Retina (tissue), 1 donor: ENCODE results near the gene TAF1B.

Source experiments
- DNase-seq: peaks from one replicate; pipeline ENCODE4 v3.0.0-alpha.2; 2016

The TAF1B gene

DNA sequence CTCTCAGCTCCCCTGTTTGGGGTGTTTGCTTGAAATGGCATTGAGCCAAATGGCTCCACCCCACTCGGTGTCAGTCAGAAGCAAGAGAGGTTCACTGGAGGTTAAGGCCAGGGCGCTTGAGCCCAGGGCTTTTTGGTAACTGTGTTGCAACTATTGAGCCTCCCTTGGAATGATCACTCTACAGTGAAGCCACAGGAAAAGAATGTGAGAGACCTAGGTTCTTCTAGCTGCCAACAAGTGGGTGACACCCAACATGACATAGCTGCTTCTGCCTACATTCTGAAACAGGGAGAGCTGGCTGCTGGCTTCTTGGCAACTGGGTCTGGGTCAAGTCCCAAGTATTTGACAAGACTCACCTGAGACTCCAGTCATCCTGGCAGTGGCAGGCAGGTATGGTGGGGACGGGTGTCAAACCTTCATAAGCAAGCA, 101.1 kb downstream of the TAF1B start:
- DNase-seq, result no peak

DNA sequence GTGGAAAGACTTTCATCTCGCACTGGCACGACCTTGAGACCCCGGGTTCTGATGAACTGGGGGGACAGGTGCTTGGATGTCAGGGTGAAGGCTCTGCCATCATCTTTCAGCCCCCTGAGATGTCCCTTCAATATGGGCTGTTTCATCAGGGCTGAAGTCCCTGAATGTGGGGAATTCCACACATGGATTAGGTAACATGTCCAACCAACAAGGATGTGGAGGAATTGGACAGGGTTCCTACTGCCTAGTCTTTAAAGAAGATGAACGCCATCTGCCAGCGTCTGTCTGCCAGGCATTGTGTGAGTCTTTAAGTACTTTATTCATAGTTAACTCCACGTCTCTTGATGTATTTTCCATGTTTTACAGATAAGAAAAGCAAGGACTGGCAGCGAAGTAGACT, 102.3 kb downstream of the TAF1B start:
- no peak for DNase-seq

DNA sequence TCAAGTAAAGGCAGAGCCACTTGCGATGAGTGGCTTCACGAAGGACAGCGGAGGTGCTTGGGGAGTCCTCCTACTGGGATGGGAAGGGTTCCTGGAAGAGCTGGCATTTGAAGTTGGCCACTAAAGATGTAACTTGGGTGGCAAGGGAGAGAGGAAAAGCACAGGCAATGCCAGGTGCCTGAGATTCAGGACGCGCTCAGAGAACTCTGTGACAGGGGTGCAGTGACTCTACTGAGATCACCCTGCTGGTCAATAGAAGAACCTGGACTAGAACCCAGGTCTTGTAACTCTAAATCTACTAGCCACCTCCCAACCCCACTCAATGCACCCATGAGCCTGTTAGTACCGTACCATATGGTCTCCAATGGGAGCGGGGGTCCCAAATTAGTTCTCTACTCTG, 102.8 kb downstream of the TAF1B start:
- DNase-seq, result no peak

DNA sequence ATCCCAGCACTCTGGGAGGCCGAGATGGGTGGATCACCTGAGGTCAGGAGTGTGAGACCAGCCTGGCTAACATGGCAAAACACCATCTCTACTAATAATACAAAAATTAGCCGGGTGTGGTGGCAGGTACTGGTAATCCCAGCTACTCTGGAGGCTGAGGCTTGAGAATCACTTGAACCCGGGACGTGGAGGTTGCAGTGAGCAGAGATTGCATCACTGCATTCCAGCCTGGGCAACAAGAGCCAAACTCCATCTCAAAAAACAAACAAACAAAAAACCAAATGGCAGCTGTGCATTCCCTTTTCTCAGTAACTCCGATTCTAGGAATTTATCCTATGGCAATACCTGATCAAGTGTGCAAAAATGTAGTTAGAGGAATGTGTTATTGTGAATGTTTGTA, 103.5 kb downstream of the TAF1B start:
- no peak for DNase-seq

DNA sequence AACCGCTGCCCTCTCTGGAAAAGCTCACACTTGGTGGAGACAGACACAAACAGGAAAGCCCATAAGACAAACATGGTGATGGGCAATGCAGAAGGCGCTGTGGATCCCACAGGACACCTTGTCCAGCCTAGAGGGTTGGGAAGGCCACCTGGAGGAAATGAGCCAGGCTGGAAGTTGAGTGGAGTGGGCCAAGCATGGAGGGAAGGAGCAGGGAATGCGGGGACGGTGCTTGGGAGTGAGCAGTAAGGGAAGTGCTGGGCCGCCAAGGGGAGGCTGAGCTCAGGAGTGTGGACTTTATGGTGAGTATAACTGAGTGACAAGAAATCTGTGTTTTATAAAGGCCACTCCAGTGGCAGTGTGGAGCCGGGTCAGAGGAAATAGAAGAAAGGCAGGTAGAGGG, 105.4 kb downstream of the TAF1B start:
- no peak for DNase-seq

DNA sequence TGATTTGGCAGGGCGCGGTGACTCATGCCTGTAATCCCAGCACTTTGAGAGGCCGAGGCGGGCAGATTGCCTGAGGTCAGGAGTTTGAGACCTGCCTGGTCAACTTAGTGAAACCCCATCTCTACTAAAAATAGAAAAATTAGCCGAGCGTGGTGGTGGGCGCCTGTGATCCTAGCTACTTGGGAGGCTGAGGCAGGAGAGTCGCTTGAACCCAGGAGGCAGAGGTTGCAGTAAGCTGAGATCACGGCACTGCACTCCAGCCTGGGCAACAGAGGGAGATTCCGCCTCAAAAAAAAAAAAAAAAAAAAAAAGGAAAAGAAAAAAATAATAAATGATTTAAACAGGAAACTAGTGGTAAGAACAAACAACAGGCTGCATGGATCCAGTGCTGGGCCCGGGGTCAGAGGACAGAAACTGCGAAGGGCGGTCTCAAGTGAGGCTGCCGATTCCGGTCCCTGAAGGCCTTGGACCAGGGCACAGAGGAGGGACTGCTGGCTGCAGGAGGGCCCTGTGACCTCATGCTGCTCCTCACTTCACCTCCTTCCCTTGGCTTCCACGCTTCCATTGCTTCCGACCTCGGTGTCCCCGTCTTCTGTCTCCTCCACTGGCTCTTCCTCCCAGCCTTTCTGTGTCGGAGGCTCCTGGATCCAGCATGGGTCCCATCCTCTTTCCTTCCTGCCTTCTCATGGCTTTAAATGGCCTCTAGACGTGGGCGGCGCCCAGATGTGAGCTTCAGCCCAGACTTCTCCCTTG, 106.1 kb downstream of the TAF1B start:
- DNase-seq, result no peak

DNA sequence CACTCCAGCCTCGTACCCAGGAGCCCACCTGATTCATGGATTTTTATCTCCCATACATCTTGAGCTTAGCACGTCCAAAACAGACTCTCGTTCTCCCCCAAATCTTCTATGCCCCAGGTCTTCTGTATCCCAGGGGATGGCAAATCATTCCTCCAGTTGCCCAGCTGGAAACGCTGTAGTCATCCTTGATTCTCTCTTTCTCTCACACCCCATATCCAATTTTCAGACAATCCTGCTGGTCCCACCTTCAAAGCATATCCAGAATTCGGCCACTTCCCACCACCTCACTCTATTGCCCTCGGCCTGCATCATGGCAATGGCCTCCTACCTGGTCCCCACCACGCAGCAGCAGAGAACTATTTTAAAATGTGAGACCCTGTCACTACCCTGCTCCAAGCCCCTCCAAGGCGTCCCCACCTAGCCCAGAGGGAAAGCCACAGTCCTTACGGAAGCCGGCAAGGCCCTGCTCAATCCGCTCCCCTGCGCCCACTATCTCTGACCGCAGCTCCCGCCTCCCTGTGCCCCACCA, 106.8 kb downstream of the TAF1B start:
- DNase-seq, result no peak

DNA sequence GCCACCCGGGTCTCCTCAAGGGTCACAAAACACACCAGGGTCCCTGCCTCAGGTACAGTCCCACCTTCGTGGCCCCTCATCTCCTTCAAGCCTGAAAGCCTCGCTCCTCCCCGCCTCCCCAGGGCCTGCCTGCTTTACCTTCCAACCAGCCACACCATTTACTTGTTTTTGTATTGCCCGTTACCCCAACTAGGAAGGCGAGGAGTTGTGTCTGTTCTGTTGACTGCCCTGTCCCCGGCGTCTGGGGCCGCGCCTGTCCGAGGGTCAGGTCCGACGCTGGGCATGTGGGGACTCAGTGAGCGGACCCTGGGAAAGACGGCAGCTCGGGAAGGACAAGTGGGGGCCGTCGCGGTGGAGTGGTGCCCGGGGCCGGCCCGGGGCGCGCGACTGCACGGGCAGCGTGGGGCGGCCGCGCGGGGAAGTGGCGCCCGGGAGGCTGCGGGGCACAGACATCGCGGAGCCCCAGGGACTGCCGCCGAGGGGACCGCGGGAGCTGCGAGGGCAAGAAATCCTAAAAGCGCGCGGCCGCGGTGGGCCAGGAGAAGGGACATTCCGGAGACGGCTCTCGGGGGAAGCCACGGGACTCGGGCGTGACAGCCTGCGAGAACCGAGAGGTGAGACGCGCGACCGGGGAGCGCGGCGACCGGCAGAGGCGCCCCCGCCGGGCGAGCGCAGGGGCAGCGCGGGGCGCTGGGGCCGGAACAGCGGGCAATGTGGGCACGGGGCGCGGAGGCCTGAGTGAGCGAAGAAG, 107.4 kb downstream of the TAF1B start:
- peak; percentile 61 for DNase-seq

DNA sequence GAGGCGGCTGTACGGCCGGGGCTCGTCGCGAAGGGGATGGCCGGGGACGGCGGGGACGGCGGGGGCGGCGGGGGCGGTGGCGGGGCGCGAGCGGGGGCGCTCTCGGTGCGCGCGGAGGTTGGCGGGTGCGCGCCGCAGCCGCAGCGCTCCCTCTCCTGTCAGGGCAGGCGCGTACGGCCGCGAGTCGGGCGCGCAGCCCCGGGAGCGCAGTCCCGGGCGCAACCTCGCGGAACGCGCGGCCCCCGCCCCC, 107.9 kb downstream of the TAF1B start:
- DNase-seq, result no peak

DNA sequence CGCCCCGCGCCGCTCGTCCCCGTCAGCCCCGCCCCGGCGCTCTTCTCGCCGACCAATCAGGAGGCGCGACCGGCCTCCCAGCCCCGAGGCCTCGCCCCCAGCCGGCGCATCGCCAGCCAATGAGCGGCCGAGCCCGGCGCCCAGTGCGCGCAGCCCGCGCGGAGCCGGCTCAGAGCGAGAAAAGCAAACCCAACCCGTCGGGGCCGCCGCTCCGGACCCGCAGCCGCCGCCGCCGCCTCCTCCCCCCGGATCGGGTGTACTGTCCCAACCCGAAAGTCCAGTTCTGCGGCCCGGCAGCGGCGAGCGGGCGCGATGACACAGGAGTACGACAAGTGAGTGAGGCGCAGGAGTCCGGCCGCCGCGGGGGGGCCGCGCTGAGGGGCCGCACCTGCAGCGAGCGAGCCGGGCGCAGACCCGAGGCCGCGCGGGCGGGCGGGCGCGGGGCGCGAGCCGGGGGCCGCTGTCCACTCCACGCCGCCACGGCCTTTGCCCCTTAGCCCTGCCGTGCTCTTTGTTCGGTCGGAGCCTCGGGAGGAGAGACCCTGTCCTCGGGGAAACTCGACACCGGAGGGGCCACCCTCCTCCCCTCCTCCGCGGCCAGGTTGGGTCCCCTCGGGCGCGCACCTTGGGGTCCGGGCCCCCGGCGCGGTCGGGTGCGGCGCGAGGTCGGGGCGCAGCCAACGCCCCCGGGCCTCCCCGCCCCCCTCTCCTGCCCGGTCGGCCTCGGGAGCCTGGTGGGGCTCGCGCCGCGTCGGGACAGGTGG, 108.4 kb downstream of the TAF1B start, which contains the start of gene GRHL1:
Gene GRHL1, plus strand, starts transcription at position 172 of the 764 bp plus-strand sequence. Its CDS starts 141 bp downstream, at position 313.
- DNase-seq, result peak; percentile 94

DNA sequence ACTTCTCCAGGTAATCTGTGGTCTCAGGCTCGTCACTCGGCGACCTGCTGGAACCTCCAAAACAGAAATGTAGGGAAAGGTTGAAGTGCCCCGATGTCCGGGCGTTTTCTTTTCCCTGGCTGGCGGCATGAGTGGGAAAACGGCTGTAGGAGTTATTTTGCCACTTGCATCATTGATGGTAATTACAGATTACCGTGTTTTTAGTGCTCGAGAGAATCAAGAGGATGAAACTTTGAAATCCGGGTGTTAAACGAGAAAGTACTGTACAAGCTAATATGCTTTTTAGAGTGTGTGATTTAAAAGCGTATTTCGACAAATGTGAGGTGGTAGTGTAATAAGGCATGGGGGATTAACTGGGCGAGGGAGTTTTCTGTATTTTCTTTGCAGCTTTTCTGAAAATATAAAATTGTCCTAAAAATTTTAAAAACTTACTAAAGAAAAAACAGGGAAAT, 109.0 kb downstream of the TAF1B start:
- peak; percentile 38 for DNase-seq

DNA sequence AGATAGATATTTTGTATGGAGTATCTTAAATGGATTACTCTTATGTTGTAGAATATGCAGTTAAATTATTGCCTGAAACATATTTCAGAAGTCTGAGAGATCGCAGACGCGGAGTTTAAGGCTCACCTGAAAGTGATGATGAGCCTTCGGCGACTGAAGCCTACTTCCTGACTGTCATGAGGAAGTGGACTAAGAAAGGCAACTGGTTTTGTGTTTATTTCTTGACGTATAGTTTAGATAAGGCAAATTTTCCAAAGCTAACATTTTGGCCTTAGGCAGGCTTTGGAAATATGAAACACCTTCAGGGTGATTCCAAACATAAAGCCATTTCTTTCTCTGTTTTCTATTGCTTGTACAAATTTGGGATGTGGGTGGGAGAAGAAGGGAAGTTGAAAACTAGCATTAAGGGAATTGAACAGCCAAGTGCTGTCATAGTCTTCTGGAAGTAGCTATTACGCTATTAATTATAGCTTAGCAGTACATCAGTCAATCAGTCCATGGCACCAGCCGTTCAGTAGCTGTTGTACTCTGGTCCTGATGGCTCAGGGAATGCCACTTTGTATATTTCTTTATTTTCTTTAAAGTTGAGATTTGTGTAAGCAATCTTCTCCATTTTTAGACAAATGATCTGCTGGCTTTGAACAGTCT, 109.7 kb downstream of the TAF1B start:
- DNase-seq, result no peak

DNA sequence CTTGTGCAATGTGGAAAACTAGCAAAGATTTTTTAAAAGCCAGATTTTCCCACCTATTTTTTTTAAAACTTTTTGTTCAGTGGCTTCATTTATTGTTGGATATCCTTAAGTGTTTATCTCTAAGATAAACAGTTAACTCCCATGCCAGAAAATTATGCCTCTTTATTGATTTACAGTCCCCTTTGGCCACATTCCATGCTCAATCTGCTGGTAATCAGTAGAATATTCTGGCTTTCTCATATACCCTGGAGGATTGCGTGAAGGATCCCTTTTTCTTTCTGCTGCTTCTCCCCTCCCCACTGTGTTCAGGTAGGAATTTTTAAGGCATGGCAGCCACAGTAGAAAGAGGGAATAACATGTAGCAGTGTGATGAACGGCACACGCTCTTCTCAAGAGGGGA, 110.9 kb downstream of the TAF1B start:
- DNase-seq, result no peak

DNA sequence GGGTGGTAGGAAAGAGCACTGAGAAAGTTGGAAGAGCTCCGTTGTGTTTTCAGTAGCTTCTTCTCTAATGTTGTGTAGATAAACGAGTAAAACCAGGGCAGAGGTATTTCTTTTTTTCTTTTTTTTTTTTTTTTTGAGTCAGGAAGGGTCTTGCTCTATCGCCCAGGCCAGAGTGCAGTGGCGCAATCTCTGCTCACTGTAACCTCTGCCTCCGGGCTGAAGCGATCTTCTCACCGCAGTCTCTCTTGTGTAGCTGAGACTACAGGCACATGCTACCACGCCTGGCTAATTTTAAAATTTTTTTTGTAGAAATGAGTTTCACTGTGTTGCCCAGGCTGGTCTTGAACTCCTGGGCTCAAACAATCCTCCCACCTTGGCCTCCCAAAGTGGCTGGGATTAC, 114.8 kb downstream of the TAF1B start:
- no peak for DNase-seq

DNA sequence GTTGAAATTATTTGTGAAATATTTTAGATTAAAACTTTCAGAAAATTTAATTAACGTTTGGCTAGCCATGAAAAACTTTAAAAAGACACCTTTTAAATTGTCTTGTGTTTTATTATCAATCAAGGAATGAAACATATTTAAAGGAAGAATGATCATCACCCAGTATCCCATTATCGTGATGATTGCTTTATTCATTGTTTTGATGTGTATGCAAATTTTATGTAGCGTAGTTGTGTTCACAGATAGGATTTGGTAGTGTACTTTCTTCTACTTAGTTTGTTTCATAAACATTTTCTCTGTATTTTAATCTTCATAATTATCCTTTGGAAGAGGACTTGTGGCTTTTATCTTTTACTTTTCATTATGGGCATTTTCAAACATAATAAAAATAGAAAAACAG, 116.0 kb downstream of the TAF1B start:
- DNase-seq, result no peak

DNA sequence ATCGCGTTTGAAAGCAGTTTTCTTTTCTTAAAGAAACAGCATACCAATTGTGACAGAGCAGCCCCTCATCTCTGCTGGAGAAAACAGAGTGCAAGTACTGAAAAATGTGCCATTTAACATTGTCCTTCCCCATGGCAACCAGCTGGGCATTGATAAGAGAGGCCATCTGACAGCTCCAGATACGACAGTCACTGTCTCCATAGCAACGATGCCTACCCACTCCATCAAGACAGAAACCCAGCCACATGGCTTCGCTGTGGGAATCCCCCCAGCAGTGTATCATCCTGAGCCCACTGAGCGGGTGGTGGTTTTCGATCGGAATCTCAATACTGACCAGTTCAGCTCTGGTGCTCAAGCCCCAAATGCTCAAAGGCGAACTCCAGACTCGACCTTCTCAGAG, 117.7 kb downstream of the TAF1B start:
- peak; percentile 80 for DNase-seq

DNA sequence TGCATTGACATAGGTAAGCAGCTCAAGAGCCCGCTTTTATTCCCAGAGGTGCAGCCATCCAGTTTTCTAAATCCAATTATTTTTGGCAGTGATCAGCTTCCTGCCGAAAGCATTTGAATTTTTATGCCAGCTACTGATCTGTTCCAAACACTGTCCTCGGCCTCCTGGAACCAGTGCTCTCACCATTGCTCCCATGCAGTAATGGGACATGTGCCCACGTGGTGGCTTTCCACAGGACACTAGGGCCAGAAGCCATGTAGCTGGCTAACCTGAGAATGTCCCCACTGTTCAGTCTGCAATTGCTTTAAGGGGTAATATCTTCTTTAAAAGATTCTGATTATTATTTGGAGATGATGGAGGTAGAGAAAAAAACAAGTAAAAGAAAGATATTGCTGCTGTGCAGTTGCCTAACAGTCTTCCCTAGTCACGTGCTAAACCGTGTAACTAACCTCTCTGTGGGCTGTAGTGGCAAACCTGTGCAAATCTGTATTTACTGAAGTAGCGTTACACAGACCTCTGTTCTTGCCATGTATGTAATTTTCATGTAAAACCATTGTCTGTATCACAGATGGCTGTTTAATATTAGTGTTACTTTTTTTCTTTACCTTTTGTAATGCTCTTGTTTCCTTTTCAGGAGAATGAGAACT, 121.2 kb downstream of the TAF1B start:
- DNase-seq, result peak; percentile 8

DNA sequence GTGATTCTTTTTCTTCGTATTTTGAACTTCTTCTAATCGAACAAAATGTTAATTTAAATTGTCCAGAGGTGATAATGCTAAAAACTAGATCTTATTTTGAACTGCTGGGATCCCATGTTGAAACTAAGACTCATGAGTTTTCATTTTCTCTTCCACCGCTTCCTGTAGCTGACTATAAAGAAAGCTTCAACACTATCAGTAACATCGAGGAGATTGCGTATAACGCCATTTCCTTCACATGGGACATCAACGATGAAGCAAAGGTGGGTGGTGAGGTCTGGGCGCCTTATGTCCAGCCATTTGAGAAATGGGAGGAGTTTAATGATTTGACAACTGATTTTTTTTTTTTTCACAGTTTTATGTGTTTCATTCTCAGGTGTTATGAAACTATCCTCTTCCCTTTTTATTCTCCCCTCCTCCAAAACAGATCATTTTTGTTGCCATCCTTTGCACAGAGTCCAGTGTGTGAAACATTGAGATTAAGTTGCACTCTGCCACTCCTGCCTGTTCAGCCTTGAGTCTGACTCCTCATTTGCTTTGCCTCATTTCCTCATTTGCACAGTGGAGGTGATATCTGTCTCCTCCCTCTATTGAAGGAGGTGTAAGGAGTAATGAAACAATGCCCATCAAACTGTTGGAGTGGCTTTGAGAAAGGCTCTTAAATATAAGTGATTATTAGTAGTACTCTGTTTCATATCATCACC, 122.0 kb downstream of the TAF1B start:
- no peak for DNase-seq

DNA sequence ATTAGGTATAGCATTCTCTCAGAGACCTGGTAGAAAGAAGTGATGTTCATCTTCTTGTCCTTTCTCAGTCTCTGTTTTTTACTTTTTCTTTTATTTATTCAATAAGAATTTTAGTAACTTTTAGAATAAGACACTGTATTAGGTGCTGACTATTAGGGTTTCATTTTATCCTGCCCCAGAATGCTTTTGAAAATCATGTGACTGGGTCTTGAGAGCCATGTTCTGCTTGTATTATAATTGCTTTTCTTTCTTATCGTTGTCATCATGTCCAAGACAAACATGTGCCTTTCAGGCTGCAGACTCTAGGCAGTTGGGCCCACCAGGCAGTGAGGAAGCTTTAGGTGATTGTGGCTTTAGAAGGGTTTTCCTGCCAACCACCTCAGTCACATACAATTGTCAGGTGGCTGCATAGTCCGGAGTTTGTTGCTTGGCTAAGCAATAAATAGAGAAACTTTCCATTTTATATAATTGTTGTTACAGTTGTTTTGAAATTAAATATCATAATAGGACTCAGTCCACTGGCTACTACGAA, 123.3 kb downstream of the TAF1B start:
- DNase-seq, result no peak

DNA sequence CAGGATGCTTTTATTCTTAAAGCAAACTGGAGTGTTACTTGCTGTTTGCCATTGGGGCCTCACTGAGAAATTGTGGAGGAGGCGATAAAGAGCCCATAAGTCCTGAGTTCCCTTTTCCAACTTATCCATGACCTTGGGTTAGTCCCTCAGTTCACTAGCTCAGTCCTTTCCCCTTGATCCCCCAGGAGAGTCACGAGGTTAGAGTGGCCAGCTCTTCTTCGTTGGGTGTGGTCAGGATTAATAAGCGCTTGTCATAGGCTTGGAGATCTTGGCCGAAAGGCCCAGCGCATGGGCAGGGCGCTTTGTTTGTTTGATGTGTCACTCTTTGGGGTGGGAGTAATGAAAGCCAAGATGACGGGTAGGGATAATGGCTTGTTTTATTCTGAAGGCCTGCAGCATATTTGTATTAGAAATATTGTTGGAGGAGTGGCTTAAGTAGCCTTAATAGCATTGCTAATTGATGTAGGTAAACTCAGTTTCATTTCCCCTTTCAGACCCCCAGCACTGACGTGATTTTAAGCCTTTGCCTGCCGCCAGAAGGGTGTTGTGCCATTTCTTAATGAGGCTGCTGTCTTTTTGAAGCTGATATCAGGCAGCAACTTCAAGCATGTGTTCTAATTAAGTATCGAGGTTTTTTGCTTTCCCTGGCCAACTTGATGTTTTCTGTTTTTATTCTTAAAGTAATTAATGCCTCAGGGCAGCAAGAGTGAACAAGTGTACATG, 123.9 kb downstream of the TAF1B start:
- DNase-seq, result peak; percentile 8
